Testis (tissue), 2 donors: ENCODE measurements around the gene FBXL14.

ENCODE experiments used
- POLR2A ChIP-seq: fragments of 450-650 bp; IDR thresholded peaks from one replicate; pipeline ENCODE4 v1.6.1; 2017; ENCODE audit warnings: antibody characterized with exemption, mild to moderate bottlenecking, moderate library complexity
- TF ChIP-seq, protein P1 (sequence below), 3 experiments: fragments of 450-650 bp in 2 of 3; fragments of 200-600 bp in 1 of 3; sonication (generic) in 1 of 3; IDR thresholded peaks; one replicate each; pipeline ENCODE4 v1.5.1; 2016 to 2019; ENCODE audit warnings: antibody characterized with exemption in 3 of 3, mild to moderate bottlenecking in 2 of 3, moderate library complexity in 1 of 3

DNA sequence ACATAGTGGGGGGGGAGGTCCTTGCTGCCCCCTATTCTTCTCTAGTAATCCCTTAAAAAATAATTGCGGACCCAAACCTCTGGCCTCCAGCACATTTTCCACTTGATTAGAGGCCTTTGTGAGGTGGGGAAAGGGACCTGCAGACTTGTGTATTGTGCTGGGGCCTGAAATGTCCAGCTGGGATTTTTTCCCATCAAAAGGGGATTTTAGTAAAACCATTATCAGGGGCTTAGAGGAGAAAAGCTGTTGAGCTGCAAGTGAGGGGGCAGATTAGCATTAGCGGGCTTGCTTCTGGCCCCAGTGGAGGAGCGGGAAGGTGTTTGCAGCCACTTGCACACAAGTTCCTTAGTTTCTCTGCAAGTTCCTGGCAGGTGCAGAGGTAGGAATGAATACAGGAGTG, 13.9 kb downstream of the FBXL14 start:
- TF ChIP-seq, protein P1, sequence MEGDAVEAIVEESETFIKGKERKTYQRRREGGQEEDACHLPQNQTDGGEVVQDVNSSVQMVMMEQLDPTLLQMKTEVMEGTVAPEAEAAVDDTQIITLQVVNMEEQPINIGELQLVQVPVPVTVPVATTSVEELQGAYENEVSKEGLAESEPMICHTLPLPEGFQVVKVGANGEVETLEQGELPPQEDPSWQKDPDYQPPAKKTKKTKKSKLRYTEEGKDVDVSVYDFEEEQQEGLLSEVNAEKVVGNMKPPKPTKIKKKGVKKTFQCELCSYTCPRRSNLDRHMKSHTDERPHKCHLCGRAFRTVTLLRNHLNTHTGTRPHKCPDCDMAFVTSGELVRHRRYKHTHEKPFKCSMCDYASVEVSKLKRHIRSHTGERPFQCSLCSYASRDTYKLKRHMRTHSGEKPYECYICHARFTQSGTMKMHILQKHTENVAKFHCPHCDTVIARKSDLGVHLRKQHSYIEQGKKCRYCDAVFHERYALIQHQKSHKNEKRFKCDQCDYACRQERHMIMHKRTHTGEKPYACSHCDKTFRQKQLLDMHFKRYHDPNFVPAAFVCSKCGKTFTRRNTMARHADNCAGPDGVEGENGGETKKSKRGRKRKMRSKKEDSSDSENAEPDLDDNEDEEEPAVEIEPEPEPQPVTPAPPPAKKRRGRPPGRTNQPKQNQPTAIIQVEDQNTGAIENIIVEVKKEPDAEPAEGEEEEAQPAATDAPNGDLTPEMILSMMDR (IDR thresholded peaks at IDR 0.05), result no peak
- TF ChIP-seq POLR2A, result no peak
